ENCODE data around the gene TOR1B.

The TOR1B gene

DNA sequence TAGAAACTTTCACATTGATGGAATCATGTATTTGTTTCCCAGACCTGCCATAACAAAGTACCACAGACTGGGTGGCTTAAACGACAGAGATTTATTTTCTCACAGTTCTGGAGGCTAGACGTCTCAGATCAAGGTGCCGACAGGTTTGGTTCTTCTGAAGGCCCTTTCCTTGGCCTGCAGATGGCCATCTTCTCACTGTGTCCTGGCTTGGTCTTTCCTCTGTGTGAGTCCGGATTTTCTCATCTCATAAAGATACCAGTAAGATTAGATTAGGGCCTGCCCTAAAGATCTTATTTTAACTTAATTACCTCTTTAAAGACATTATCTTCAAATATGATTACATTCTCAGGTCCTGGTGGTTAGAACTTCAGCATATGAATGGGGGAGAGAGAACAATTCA is 38.1 kb downstream of the TOR1B start:
- H3K4me3 ChIP-seq (ENCODE audit: low read depth, low read length): no peak overlapping the region
- peaks cover 7% of the 10 kb centered on the region; the same call in 1 of the 2 replicates for H3K4me1 ChIP-seq (ENCODE audit: control insufficient read depth, insufficient read depth, low read length)
- CTCF ChIA-PET: no interaction called here
- H3K36me3 ChIP-seq (ENCODE audit: control insufficient read depth in 2 of 2, insufficient read depth in 1 of 2, low read length in 2 of 2): peaks cover 0 to 5% of the 10 kb centered on the region in 2 experiments; a peak in 2 of 3 replicates
- H3K9me3 ChIP-seq (ENCODE audit: control insufficient read depth, insufficient read depth, low read depth, low read length): no peaks in the 10 kb centered on the region
- POLR2A ChIA-PET: interaction anchor here (0.6 to 1.6 kb wide), 2 partner anchors 8 to 13 kb away, joined by 3 read pairs; no protein-coding TSS in a partner anchor
- no peak overlapping the region for H3K27ac ChIP-seq (ENCODE audit: extremely low read depth, low read depth, low read length)
- TF ChIP-seq ZNF155 (tag by site-specific recombination; IDR thresholded peaks at IDR 0.05) (no peak), ZNF843 (tag by site-specific recombination; IDR thresholded peaks at IDR 0.05) (no peak)
- TF ChIP-seq, protein P1, sequence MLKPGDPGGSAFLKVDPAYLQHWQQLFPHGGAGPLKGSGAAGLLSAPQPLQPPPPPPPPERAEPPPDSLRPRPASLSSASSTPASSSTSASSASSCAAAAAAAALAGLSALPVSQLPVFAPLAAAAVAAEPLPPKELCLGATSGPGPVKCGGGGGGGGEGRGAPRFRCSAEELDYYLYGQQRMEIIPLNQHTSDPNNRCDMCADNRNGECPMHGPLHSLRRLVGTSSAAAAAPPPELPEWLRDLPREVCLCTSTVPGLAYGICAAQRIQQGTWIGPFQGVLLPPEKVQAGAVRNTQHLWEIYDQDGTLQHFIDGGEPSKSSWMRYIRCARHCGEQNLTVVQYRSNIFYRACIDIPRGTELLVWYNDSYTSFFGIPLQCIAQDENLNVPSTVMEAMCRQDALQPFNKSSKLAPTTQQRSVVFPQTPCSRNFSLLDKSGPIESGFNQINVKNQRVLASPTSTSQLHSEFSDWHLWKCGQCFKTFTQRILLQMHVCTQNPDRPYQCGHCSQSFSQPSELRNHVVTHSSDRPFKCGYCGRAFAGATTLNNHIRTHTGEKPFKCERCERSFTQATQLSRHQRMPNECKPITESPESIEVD (tag by site-specific recombination; IDR thresholded peaks at IDR 0.05): 0 out of 2 replicates have a peak, but pooled peaks have one; percentile 7

DNA sequence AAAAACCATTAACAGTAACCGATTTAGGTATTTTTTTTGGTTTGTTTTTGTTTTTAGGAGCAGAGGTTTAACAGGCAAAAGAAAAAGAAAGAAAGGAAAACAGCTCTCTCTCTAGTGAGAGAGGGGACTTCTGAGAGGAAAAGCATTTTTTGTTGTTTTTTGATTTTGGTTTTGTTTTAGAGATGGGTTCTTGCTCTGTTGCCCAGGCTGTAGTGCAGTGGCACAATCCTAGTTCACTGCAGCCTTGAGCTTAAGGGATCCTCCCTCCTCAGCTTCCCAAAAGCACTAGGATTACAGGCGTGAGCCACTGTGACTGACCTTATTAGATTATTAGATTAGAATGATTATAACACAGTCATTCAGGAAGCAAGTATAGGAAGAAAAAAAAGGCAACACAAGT is 42.4 kb downstream of the TOR1B start:
- no peak overlapping the region for H3K27ac ChIP-seq (ENCODE audit: extremely low read depth, low read depth, low read length)
- H3K4me3 ChIP-seq (ENCODE audit: low read depth, low read length): no peak overlapping the region
- peak; percentile 94 for TF ChIP-seq ZNF121 (tag by site-specific recombination; IDR thresholded peaks at IDR 0.05)
- TF ChIP-seq, protein P2, sequence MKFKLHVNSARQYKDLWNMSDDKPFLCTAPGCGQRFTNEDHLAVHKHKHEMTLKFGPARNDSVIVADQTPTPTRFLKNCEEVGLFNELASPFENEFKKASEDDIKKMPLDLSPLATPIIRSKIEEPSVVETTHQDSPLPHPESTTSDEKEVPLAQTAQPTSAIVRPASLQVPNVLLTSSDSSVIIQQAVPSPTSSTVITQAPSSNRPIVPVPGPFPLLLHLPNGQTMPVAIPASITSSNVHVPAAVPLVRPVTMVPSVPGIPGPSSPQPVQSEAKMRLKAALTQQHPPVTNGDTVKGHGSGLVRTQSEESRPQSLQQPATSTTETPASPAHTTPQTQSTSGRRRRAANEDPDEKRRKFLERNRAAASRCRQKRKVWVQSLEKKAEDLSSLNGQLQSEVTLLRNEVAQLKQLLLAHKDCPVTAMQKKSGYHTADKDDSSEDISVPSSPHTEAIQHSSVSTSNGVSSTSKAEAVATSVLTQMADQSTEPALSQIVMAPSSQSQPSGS (tag by site-specific recombination; IDR thresholded peaks at IDR 0.05; ENCODE audit: low read depth): no peak
- TF ChIP-seq, protein P3, sequence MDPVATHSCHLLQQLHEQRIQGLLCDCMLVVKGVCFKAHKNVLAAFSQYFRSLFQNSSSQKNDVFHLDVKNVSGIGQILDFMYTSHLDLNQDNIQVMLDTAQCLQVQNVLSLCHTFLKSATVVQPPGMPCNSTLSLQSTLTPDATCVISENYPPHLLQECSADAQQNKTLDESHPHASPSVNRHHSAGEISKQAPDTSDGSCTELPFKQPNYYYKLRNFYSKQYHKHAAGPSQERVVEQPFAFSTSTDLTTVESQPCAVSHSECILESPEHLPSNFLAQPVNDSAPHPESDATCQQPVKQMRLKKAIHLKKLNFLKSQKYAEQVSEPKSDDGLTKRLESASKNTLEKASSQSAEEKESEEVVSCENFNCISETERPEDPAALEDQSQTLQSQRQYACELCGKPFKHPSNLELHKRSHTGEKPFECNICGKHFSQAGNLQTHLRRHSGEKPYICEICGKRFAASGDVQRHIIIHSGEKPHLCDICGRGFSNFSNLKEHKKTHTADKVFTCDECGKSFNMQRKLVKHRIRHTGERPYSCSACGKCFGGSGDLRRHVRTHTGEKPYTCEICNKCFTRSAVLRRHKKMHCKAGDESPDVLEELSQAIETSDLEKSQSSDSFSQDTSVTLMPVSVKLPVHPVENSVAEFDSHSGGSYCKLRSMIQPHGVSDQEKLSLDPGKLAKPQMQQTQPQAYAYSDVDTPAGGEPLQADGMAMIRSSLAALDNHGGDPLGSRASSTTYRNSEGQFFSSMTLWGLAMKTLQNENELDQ (tag by site-specific recombination; IDR thresholded peaks at IDR 0.05; ENCODE audit: low read depth): no peak
- ChIA-PET POLR2A (interaction anchor here (0.8 kb wide), 1 partner anchor 8 kb away, joined by 3 read pairs; no protein-coding TSS in a partner anchor), CTCF (interaction anchor here (0.6 kb wide), 2 partner anchors 203 to 476 kb away, joined by 3 read pairs; no protein-coding TSS in a partner anchor)
- peaks cover 0 to 3% of the 10 kb centered on the region in 2 experiments; a peak in 2 of 3 replicates for H3K36me3 ChIP-seq (ENCODE audit: control insufficient read depth in 2 of 2, insufficient read depth in 1 of 2, low read length in 2 of 2)
- H3K9me3 ChIP-seq (ENCODE audit: control insufficient read depth, insufficient read depth, low read depth, low read length): no peaks in the 10 kb centered on the region
- peaks cover 3% of the 10 kb centered on the region; the same call in 1 of the 2 replicates for H3K4me1 ChIP-seq (ENCODE audit: control insufficient read depth, insufficient read depth, low read length)

DNA sequence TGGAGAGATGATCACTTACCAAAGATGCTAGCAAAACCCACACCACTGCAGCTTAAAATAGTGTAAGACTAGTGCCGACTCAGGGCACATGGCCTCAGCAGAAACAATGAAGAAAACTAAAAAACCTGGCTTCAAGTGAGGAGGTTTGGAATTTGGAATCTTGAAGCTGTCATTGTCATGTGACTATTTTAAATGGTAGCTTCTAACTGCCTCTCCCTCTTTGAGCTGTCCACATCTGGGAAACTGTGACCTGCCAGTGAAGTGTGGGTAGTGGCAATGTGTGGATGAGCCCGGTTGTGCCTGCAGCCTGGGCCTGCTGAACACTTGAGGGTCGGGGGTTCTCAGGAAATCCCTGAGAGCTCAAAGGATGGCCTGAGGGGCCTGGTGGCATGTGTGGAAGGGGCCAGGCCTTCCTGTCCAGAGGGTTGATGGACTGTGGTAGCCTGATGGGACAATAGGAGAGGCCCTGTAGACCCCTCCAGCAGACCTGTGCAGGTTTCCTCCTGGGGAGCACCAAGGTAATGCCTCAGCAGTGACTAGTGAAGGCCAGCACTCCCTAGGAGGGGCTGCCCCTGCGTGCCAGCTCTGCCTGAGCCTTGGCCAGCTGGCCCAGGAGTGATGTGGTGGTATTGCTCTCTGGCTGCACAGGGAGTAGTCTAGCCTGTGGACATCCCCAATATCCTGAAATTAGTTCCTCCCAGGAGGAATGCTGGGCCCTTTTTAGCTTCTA is 45.9 kb downstream of the TOR1B start:
- CTCF ChIA-PET: no interaction called here
- POLR2A ChIA-PET: interaction anchor here (0.6 to 1.7 kb wide), 5 partner anchors 9 to 198 kb away, joined by 3 to 5 read pairs (median 3); partner anchors contain the start of genes C9orf78 and USP20
- Histone ChIP-seq H3K4me1 (ENCODE audit: control insufficient read depth, insufficient read depth, low read length) (no peaks in the 10 kb centered on the region), H3K27ac (ENCODE audit: extremely low read depth, low read depth, low read length) (no peak overlapping the region), H3K9me3 (ENCODE audit: control insufficient read depth, insufficient read depth, low read depth, low read length) (no peaks in the 10 kb centered on the region), H3K36me3 (ENCODE audit: control insufficient read depth in 2 of 2, insufficient read depth in 1 of 2, low read length in 2 of 2) (peaks cover 0 to 24% of the 10 kb centered on the region in 2 experiments; a peak in 2 of 3 replicates), H3K4me3 (ENCODE audit: low read depth, low read length) (no peak overlapping the region)
- TF ChIP-seq ZNF529 (tag by site-specific recombination; IDR thresholded peaks at IDR 0.05; ENCODE audit: insufficient replicate concordance) (no peak), ZNF610 (tag by site-specific recombination; IDR thresholded peaks at IDR 0.05; ENCODE audit: borderline replicate concordance) (no peak)
- TF ChIP-seq, protein P4, sequence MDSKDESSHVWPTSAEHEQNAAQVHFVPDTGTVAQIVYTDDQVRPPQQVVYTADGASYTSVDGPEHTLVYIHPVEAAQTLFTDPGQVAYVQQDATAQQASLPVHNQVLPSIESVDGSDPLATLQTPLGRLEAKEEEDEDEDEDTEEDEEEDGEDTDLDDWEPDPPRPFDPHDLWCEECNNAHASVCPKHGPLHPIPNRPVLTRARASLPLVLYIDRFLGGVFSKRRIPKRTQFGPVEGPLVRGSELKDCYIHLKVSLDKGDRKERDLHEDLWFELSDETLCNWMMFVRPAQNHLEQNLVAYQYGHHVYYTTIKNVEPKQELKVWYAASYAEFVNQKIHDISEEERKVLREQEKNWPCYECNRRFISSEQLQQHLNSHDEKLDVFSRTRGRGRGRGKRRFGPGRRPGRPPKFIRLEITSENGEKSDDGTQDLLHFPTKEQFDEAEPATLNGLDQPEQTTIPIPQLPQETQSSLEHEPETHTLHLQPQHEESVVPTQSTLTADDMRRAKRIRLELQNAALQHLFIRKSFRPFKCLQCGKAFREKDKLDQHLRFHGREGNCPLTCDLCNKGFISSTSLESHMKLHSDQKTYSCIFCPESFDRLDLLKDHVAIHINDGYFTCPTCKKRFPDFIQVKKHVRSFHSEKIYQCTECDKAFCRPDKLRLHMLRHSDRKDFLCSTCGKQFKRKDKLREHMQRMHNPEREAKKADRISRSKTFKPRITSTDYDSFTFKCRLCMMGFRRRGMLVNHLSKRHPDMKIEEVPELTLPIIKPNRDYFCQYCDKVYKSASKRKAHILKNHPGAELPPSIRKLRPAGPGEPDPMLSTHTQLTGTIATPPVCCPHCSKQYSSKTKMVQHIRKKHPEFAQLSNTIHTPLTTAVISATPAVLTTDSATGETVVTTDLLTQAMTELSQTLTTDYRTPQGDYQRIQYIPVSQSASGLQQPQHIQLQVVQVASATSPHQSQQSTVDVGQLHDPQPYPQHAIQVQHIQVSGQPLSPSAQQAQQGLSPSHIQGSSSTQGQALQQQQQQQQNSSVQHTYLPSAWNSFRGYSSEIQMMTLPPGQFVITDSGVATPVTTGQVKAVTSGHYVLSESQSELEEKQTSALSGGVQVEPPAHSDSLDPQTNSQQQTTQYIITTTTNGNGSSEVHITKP (tag by site-specific recombination; IDR thresholded peaks at IDR 0.05): 0 out of 2 replicates have a peak, but pooled peaks have one; percentile 10
